HepG2 (cell line): Measurements from ENCODE around the gene BABAM2. TPM values are rescaled to one million over a fixed set of nuclear protein-coding genes. Genes with fewer than 3 reads are reported as not detected.

Source experiments
- BRD4 ChIP-seq: sonication (generic); formaldehyde crosslinking; IDR thresholded peaks from 2 replicates; pipeline ENCODE4 v1.4.0; 2020; ENCODE audit warnings: missing genetic modification reagents
- MEF2D ChIP-seq: sonication (generic); formaldehyde crosslinking; IDR thresholded peaks from 2 replicates; pipeline ENCODE4 v1.5.1; 2020; ENCODE audit warnings: mild to moderate bottlenecking, missing genetic modification reagents
- MIXL1 ChIP-seq: IDR thresholded peaks from 2 replicates; pipeline ENCODE4 v1.6.1; 2016
- MXI1 ChIP-seq: IDR thresholded peaks from 3 replicates; pipeline ENCODE4 v1.6.1; 2012; ENCODE audit warnings: low read depth, low read length, inconsistent platforms, borderline replicate concordance
- POGZ ChIP-seq: sonication (generic); formaldehyde crosslinking; IDR thresholded peaks from 2 replicates; pipeline ENCODE4 v1.4.0; 2020; ENCODE audit warnings: mild to moderate bottlenecking, missing genetic modification reagents
- RBAK ChIP-seq: sonication (generic); formaldehyde crosslinking; IDR thresholded peaks from 2 replicates; pipeline ENCODE4 v1.5.1; 2020; ENCODE audit warnings: mild to moderate bottlenecking, missing genetic modification reagents
- RNF219 ChIP-seq: sonication (generic); formaldehyde crosslinking; IDR thresholded peaks from 2 replicates; pipeline ENCODE4 v1.5.0; 2020; ENCODE audit warnings: mild to moderate bottlenecking, missing genetic modification reagents
- ZBTB14 ChIP-seq: sonication (generic); formaldehyde crosslinking; IDR thresholded peaks from 2 replicates; pipeline ENCODE4 v1.4.0; 2020; ENCODE audit warnings: missing genetic modification reagents
- ZKSCAN8 ChIP-seq: IDR thresholded peaks from 2 replicates; pipeline ENCODE4 v1.6.1; 2016; ENCODE audit warnings: borderline replicate concordance, missing genetic modification reagents, missing compliant biosample characterization
- ZNF607 ChIP-seq: sonication (generic); formaldehyde crosslinking; IDR thresholded peaks from 2 replicates; pipeline ENCODE4 v1.5.1; 2020; ENCODE audit warnings: missing genetic modification reagents, mild to moderate bottlenecking, borderline replicate concordance
- polyA plus RNA-seq, 8 experiments: library from polyadenylated mRNA; depleted of rRNA in 3 of 8; stranded (reverse) in 7 of 8; unstranded in 1 of 8; fragments of >200 nt; fragmentation: Illumina TruSeq in 4 of 8; extraction: Trizol in 4 of 8; gene quantifications; 2 replicates each; pipeline versions ENCODE4 v1.2.1 to v1.2.3, GENCODE V29; 2011 to 2016; ENCODE audit warnings: low read depth in 4 of 8, missing spikeins in 1 of 8, mixed read lengths in 1 of 8; ENCODE audit not compliant: insufficient read depth in 1 of 8
- total RNA-seq, 5 experiments: library from RNA; depleted of rRNA; stranded (reverse); fragments of >200 nt; fragmentation: Illumina TruSeq; extraction: Trizol; gene quantifications; 2 replicates each; pipeline ENCODE4 v1.2.3, GENCODE V29; 2016; ENCODE audit warnings: low read depth in 1 of 5

BABAM2 gene
- total and polyA plus RNA-seq, 2 of the 13 experiments (the other 11 are each of a cell fraction or from before 2014, with no cell fraction given), result 24.9 to 28.0 TPM

DNA sequence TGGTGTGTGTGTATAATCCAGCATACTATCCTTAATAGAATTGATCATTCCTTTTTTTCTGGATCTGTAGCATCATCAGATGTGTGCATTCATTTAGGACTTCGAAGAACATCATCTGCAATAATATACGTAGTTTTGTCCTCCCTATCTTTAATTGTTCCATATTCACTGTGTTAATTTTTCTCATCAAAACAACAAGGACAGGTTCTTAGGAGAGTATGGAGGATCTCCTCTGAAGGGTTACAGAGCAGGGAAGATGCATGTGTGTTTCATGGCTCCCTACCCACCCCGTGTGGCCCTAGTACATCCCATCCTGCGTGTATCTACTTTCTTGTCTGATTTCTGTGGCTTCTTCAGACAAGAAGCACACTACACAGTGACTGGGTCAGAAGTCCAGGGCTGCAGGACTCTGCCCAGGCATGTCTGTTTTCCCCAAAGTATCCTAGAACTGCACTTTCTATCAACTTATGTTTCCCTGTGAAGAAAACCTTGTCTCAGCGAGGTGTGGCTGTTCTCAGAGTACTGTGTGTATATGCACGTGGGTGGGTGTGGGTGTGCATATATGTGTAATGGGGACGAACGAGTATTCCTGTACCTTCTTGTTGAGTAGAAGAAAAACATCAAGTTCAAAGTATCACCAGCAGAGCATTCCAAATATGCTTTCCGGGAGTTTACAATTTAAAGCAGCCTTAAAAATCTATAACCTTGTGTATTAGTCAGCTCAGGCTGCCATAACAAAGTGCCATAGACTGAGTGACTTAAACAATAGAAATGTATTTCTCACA, 281.8 kb downstream of the BABAM2 start (continued):
- TF ChIP-seq MXI1, result no peak
- no peak for TF ChIP-seq ZBTB14
- TF ChIP-seq MEF2D (CRISPR knock-in tag), result no peak
- peak; percentile 22; the same call in 1 of the 2 replicates for TF ChIP-seq POGZ (CRISPR knock-in tag)
- no peak for TF ChIP-seq MIXL1
- 0 out of 2 replicates have a peak, but pooled peaks have one; percentile 29 for TF ChIP-seq ZNF607 (CRISPR knock-in tag)
- no peak for TF ChIP-seq ZKSCAN8 (CRISPR knock-in tag)
- TF ChIP-seq RNF219, result 0 out of 2 replicates have a peak, but pooled peaks have one; percentile 55
- TF ChIP-seq RBAK (CRISPR knock-in tag), result peak; percentile 91
- no peak for TF ChIP-seq BRD4 (CRISPR knock-in tag)
